ENCODE data around the gene KRCC1.
"Not testable (repeated sequence)": the region's sequence is repeated elsewhere in the genome, so short reads cannot be mapped to it uniquely, and the experiment has no call there.

The KRCC1 gene

GRCh38 chr2:88038263-88039105, 17.1 kb downstream of the KRCC1 start:
- DNase-seq (ENCODE audit: low spot score), result no peak

GRCh38 chr2:88036606-88037005, 19.0 kb downstream of the KRCC1 start:
- DNase-seq (ENCODE audit: low spot score), result no peak

GRCh38 chr2:88036182-88036581, 19.4 kb downstream of the KRCC1 start:
- no peak for DNase-seq (ENCODE audit: low spot score)

- DNase-seq (ENCODE audit: low spot score), result no peak
These were observed 23.4 kb downstream of the KRCC1 start for GRCh38 chr2:88032070-88032702.

- no peak for DNase-seq (ENCODE audit: low spot score)
These were observed 26.7 kb downstream of the KRCC1 start for GRCh38 chr2:88028931-88029330.

- DNase-seq (ENCODE audit: low spot score), result peak; percentile 27
These were observed 27.7 kb downstream of the KRCC1 start for GRCh38 chr2:88027697-88028389.

GRCh38 chr2:88024509-88024908, 31.1 kb downstream of the KRCC1 start:
- DNase-seq (ENCODE audit: low spot score), result no peak

GRCh38 chr2:88022669-88022921, 33.0 kb downstream of the KRCC1 start:
- DNase-seq (ENCODE audit: low spot score), result no peak

GRCh38 chr2:88019985-88020384, 35.6 kb downstream of the KRCC1 start:
- DNase-seq (ENCODE audit: low spot score), result no peak

- DNase-seq (ENCODE audit: low spot score), result no peak
These were observed 36.7 kb downstream of the KRCC1 start for GRCh38 chr2:88018909-88019308.

GRCh38 chr2:88018077-88018805, 37.3 kb downstream of the KRCC1 start:
- DNase-seq (ENCODE audit: low spot score), result peak; percentile 46

- DNase-seq (ENCODE audit: low spot score), result not testable (repeated sequence)
These were observed 37.9 kb downstream of the KRCC1 start for GRCh38 chr2:88017780-88018038.

- DNase-seq (ENCODE audit: low spot score), result no peak
These were observed 38.4 kb downstream of the KRCC1 start for GRCh38 chr2:88016960-88017779.

GRCh38 chr2:88016086-88016959, 39.3 kb downstream of the KRCC1 start, which contains the start of gene RNU2-63P:
RNU2-63P (minus strand) TSS chr2:88016547.
- peak; percentile 88 for DNase-seq (ENCODE audit: low spot score)

GRCh38 chr2:88011011-88011410, 44.6 kb downstream of the KRCC1 start:
- no peak for DNase-seq (ENCODE audit: low spot score)

- no peak for DNase-seq (ENCODE audit: low spot score)
These were observed 45.4 kb downstream of the KRCC1 start for GRCh38 chr2:88010136-88010535.

- DNase-seq (ENCODE audit: low spot score), result no peak
These were observed 48.6 kb downstream of the KRCC1 start for GRCh38 chr2:88006912-88007439.

- DNase-seq (ENCODE audit: low spot score), result no peak
These were observed 49.8 kb downstream of the KRCC1 start for GRCh38 chr2:88005776-88006175.

- DNase-seq (ENCODE audit: low spot score), result no peak
These were observed 52.4 kb downstream of the KRCC1 start for GRCh38 chr2:88003074-88003755.

GRCh38 chr2:88002359-88002707, 53.2 kb downstream of the KRCC1 start:
- DNase-seq (ENCODE audit: low spot score), result no peak

All from hematopoietic multipotent progenitor cell treated with erythropoietin and hydrocortisone succinate and interleukin-3 and kit ligand, for 15 days (in vitro differentiated cells).